NCI-H146 treated with DMSO at 0.1 percent for 48 hours (cell line): ENCODE results near the gene SLC9A2.

ENCODE experiments used
- DNase-seq: peaks from one replicate; lab custom pipeline; 2025; ENCODE audit not compliant: unreplicated experiment; lab: John Stamatoyannopoulos, UW

The SLC9A2 gene

GRCh38 chr2:102724553-102724952 is 105.2 kb downstream of the SLC9A2 start:
- DNase-seq, result no peak

GRCh38 chr2:102726128-102727087 is 107.1 kb downstream of the SLC9A2 start:
- DNase-seq, result no peak

DNA sequence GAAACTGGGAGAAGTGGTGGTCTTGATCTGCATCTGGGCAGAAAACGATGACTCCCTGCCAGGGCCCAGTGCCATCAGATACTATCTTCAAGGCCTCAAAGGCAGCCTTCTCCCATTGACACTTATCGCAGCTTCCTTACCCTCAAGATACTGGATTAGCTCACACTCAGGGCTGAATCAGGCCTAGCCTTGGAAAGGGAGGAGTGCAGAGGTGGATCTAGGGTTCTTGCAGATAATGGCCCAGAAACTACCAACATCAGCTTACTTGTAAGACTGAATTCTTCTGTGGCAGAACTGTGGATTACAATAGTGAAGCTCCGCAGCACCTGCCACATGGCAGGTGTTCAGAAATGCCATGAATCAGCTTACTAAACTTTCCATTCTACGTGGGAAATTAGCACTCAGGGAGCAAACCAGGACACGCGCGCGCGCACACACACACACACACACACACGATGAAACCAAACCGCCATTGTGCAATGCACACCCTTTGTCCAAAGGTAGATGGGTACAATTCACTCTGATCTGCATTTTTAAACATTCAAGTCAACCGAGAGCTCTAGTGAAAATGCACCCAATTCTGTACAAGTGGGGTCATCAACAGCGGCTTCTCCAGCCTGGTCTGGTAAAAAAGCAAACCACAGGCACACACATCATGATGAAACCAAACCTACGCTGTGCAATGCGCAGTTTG is 116.2 kb downstream of the SLC9A2 start:
- peak; percentile 63 for DNase-seq

DNA sequence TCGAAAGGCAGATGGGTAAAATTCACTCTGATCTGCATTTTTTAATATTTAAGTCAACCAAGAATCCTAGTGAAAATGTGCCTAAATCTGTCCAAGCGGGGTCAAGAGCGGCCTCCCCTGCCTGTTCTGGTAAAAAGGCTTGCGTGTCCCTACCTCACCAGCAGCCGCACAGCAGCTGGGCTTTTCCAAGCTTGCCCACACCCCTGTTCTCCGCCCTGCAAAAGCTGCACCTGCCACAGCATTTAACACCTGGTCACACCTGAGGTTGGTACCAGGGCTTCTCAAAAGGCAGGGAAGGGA is 116.7 kb downstream of the SLC9A2 start:
- peak; percentile 90 for DNase-seq

DNA sequence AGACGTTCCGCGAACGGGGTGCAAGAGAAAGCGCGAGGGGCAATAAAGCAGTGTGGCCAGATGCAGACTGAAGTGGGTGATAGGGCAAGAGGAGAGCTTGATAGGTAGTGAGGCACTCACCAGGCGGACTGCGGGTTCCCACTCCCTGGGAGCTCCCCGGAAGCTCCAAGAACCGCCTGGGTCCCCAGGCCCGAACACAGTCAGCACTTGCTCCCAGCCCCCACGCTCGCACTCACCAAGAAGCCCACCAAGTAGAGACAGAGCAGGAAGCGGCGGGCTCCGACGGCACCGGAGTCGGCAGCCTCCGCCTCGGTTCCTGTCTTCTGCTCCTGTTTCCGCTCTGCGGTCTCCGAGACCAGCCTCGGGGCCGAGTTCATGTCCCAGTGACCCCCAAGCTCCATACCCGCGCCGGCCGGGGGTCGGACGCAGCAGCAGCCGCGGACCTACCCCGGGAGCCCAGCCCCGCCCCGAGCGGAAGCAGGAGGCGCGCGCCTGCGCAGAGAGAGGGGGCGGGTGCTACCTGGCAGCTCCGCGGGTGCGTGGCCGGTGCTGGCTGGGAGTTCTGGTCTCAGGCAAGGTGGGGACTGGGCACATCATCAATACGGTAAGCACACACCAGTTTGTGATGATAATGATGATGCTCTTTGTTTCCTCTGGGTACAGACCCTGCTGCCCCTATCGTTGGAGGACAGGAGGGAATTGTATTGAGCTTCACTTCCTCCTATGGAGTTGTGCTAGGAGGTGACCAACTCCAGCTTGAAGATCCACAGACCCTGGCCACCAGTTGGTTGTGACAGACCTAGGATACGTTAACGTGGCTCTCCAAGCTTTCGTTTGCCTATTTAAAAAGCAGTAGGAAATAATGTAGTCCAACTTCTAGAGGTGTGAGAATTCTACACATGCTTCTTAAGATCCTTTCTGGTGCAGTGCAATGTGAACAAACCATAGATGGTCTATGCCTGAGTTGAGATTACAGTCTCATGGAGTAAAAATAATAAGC is 117.4 kb downstream of the SLC9A2 start:
- DNase-seq, result peak; percentile 90

DNA sequence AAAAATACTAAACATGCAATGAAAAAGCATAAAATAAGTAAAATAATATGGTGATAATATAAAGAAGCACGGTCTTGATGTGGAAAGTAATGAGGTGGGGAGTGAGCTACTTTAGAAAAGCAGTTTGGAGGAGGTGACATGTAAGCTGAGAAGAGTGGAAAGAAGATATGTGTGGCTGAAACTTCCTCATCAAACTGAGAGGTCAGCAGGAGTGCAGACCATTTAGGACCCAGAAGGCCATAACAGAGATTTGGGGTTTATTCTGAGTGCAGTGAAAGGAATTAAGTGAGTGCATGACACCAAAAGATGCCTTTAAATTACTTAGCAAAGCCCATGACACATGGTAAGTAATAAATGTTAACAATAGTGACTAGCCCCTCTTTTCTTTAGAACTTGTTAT is 118.1 kb downstream of the SLC9A2 start:
- DNase-seq, result peak; percentile 27

- no peak for DNase-seq
Measured at GRCh38 chr2:102743259-102743658, 123.9 kb downstream of the SLC9A2 start.

DNA sequence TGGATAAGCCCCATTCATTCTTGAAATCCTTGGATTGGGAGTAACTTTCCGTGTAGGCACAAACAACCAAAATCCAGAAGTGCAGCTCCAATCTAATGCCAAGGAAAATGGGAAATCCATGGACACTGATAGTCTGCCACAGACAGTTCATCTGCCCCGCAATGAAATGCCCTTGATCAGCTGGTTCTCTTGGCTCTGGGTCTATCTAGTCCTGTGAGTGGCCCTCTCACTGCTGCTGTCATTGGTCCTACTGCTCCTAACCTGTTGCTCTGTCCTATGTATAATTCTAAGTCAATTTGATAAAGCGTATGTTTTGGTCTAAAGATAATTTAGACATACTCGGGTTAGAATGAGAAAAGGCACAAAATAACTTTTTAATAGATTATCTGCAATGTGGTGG is 128.8 kb downstream of the SLC9A2 start:
- DNase-seq, result no peak

DNA sequence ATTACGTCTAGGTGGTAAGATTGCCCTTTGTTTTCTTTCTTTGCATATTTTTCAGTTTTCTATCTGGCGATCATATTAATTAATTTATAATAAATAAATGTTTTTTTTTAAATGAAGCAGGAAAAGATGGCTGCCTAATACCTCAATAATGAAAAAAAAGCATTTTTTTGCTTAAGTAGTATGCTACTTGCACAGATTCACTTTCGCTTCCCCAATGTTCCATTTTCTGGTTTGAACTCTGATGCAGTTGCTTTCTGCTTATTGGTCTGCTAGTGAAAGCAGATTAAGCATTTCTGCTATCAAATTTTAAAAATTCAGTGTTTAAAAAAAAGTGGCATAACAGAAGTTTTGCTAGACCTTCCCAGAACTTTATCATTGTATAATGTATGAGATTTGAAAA is 130.6 kb downstream of the SLC9A2 start:
- DNase-seq, result no peak

DNA sequence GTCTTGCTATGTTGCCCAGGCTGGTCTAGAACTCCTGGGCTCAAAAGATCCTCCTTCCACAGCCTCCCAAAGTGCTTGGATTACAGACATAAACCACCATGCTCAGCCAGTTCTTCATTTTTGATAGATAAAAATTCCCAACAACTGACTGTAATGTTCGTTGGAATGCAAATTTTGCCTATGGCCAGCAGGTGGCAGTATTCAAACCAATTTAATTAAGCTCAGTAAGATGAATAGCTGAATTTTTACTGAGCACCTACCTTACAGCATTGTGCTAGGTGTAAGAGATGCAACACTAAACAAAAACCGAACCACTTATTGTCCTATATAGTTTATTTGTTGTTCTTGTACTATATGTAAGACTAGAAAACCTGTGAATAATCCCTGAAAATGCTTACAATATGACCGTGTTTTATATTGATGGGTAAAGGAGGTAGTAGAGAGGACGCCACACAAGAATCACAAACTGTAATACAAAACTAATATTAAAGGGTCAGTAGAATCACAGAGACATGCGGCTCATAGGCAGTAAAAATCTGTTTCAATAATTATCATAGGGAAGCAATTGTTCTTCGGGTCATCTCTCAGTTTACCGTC is 134.3 kb downstream of the SLC9A2 start:
- DNase-seq, result peak; percentile 64

DNA sequence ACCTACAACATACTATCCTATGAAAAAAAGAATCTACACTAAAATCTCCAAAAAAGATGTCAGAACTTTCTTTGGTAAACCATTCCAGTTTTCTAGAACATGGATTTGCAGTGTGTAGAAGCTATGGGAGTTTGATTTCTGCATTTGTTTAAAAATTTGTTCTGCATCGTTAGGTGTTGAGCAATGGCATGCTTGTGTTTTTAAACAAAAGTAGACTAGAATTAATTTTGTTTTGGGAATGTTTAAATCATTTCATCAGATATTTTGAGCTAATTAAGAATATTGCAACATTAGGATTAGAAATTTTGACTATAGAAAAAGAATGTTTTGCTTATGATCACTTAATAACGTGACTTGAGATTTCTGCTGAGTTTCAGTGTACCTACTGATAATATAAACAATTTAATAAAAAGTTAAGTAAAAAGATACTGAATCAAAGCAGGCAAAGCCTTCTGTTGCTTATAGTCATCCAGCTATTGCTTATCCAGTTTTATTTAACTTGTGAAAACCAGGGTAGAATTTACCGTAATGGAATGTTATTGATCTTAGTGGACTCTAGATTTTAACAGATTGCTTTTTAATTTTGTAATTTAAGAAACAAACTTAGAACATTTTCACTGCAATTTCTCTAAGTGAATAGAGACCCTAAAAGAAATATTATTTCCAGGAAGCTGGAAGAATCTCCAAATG is 135.2 kb downstream of the SLC9A2 start:
- DNase-seq, result no peak

DNA sequence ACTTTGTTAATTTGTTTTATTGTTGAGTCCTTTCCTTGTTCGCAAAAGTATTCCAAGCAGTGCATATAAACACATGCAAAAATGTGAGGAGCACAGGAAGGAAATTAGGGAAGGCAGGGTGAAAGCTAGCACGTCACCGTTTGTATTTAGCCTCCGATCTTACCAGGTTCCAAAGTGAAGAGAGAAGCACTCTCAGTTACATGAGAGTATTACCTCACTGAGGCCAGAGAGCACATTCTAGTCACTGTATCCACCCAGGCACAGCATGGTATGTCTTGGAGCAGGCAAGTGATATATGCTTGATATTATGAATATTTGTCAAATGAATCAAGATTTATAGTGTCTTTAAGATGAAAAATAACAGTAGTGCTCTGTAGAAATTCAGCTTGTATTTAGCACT is 135.9 kb downstream of the SLC9A2 start:
- no peak for DNase-seq

- no peak for DNase-seq
Measured at GRCh38 chr2:102758439-102758838, 139.1 kb downstream of the SLC9A2 start.
